ELF-1 (cell line): ENCODE data around the gene SPI1.

Source experiments
- DNase-seq: peaks from one replicate; pipeline ENCODE4 v3.0.0-alpha.2; 2016; ENCODE audit warnings: low read depth, low spot score

SPI1 gene

DNA sequence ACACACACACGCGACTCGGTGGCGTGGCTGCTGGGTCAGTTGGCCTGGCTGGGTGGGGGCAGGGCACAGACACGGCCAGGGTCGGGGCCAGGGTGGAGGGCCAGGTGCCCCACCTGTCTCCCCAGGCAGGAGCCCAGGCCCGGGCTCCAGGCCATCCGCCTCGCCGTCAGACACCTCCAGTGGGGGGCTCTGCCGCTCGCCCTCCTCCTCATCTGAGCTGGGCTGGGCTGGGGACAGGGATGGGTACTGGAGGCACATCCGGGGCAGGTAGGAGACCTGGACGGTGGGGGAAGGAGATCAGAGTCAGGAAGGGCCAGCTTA, 19.7 kb downstream of the SPI1 start:
- DNase-seq, result no peak

- DNase-seq, result no peak
Measured at GRCh38 chr11:47357985-47358730, 20.2 kb downstream of the SPI1 start.

DNA sequence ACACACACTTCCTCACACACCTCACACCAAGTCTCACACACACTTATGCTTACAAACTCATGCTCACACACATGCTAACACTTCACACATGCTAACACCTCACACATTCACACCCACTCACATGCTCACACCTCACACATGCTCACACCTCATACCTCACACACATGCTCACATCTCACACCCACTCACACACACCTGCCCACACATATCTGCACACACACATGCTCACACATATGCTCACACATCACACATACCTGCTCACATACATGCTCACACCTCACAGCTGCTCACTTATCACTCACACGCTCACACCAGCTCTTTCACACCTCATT, 21.4 kb downstream of the SPI1 start:
- no peak for DNase-seq

GRCh38 chr11:47356129-47356997, 22.0 kb downstream of the SPI1 start:
- DNase-seq, result no peak

GRCh38 chr11:47355283-47356128, 22.8 kb downstream of the SPI1 start:
- DNase-seq, result peak; percentile 98

DNA sequence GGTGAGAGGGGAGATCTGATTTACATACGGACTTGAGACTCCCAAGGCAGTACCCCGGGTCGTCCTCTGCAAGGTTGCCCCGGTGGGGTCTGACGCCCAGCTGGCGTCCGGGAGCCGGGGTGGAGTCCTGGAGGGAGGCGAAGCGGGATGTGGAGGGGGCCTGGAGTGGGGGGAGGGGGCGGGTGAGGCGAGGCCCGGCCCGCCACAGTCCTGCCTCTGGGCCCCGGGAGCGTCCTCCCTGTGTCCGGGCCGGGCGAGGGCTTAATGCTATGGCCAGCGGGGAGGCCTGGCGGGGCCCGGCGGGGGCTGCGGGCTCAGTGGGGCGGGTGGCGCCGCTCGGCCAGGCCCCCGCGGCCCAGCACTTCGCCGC, 23.4 kb downstream of the SPI1 start:
- DNase-seq, result no peak

- no peak for DNase-seq
Measured at GRCh38 chr11:47353978-47354774, 24.2 kb downstream of the SPI1 start.

DNA sequence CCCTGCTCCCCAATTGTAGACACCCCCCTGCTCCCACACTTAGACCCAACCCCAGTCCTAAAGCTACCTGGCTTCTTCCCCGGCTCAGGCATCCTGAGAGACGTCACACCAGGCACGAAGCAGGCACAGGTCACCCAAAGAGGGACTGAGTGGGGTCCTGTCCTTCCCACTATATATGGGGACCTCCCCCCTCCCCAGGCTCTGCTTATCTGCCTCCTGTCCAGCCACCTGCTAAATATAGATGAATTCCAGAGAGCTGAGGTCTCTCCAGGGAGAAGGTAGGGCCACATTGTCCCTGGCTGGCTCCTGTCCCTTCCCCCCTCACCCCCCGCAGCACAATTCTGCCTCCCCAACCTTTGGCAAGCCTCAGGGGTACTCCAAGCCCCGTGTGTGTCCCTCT, 25.8 kb downstream of the SPI1 start, which contains the start of gene MYBPC3:
TSS of gene MYBPC3 (minus strand) at position 147 of the 400 bp plus-strand sequence. CDS start at position 92, 55 bp downstream.
- DNase-seq, result no peak

DNA sequence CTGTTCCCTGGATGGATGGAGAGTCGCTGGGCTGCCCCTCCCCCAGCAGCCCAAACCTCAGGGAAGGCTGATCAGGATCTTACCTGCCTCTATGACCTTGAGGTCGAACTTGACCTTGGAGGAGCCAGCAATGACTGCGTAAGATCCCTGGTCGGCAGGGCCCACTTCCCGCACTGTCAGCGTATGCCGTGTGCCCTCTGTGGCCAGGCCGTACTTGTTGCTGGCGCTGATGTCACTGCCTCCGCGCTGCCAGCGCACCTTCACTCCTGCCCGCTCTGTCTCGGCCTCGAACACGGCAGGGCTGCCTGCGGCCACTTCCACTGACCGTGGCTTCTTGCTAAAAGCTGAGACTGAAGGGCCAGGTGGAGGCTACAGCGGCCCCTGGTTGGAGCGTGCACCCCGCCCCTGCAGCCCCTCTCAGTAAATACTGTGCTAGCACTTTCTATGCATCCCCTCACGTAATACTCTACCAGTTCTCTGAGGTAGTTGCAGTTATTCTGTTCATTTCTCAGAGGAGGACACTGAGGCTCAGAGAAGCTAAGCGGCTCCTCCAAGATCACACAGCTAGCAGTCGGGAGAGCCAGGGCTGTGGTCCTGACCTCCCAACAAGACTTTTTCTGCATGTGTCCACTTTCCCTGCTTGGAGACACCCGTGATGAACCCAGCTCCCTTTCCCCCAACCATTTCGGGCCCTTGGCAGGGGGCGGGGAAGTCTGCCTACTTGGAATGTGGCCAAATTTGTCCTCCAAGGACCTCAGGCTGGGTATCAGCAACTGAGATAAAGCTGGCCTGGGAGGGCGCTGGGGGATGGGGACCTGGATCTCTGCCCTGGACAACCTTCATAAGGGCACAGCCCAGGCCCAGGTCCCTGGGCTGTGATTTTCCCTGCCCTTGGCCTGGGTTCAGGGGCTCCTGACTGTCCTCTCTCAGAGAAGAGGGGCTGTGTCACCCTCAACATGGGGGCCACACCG, 26.9 kb downstream of the SPI1 start:
- DNase-seq, result no peak

- DNase-seq, result no peak
Measured at GRCh38 chr11:47350315-47350714, 28.0 kb downstream of the SPI1 start.

DNA sequence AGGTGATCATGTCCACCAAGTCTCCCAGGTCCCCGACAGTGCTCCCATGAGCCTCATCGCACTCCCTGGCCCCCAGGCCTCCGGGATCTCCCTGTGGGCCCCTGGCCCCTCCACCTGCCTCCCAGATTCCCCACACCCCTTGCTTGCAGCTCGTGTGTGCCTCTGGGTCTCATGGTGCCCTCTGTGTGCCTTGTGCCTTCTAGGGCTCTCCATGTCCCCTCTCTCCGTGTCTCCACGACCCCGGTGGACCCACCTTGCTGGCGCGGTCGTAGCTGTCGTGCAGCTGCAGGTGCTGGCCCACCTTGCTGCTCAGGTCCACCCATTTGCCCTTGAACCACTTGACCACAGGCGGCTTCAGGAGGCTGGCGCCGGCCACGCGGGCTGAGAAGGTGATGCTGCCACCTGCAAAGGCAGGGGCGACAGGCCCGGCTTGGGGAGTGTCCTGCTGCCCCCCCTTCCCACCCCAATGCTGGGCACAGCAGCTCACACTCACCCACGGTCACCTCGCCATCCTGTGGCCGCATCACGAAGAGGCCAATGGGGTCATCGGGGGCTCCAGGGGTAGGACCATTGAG, 28.7 kb downstream of the SPI1 start:
- DNase-seq, result no peak

GRCh38 chr11:47348859-47349258, 29.5 kb downstream of the SPI1 start:
- DNase-seq, result peak; percentile 43

DNA sequence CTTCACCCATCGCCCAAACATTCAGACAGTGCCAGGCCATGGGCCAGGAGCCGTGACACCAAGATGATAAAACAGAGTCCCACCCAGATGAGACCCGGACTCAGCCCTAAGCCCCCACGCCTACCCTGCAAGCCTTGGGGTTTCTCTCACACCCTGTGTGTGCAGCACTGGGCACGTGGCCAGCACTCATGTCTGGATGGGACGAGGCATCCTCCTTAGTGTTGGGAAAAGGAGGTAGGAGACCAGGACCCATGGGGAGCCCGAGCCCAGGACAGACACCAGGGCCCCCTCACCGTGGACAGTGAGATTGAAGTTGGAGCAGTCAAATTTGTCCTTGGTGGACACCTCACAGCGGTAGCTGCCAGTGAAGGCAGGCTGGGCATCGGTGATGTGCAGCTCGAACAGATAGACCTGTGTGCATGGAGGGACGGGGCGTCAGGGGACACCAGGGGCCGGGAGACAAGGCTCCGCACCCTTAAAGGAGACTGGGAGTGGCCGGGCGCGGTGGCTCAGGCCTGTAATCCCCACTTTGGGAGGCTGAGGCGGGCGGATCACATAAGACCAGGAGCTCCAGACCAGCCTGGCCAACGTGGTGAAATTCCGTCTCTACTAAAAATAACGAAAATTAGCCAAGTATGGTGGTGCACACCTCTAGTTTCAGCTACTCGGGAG, 30.1 kb downstream of the SPI1 start:
- DNase-seq, result no peak

DNA sequence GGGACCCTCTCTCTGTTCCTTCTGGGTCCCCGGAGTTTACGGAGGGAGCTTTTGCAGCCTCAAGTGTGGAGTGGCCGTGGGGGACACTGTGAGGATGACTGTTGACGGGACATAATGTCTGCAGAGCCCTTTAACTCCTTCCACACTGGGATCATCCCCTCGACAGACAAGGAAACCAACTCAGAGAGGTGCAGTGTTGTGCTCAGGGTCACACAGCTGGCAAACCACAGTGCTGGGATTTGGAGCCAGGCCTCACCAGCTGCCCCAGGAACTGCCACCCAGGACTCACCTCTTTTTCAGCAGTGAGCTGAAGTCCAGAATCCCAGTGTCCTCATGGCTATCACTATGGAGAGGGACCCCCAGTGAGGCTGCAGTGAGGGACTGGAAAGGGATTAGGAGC, 31.2 kb downstream of the SPI1 start:
- DNase-seq, result no peak

DNA sequence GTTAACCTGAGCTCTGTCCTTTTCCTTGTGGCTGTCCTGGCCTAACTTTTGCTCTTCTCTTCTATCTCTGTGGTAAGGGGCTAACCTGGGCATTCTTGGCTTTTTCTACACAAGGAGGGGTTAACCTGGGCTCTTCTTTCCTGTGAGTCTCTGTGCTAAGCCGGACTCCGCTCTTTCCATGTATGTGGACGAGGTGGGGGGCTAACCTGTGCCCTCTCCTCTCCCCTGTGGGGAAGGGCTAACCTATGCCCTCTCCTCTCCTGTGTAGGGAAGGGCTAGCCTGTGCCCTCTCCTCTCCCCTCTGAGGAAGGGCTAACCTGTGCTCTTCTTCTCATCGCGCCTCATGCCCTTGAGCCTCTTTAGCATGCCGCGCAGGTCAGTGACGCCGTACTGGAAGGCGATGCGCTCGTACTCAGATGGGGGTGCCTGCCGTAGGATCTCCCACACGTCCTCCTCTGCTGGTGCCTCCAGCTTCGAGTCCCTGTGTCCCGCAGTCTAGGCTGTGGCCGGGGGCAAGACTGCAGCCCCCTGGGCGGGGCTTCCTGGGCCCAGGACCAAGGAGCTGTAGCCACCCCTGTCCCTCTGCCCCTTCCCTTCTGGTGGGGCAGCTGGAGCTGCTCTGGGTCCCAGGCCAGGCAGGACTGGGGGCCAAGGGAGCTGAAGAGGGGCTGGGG, 32.3 kb downstream of the SPI1 start:
- DNase-seq, result no peak

GRCh38 chr11:47342854-47343253, 35.5 kb downstream of the SPI1 start:
- DNase-seq, result no peak

- no peak for DNase-seq
Measured at GRCh38 chr11:47342036-47342803, 36.1 kb downstream of the SPI1 start.
